Sigmoid colon (tissue), 7 donors: ENCODE data around the gene F3. TPM values are rescaled to one million over a fixed set of nuclear protein-coding genes. Genes with fewer than 3 reads are reported as not detected.

Source experiments
- DNase-seq: peaks from one replicate; pipeline ENCODE4 v3.0.0-alpha.2; 2019
- H3K27ac ChIP-seq, 4 donors: fragments of 200-600 bp; sonication (generic); one replicate each; pipeline ENCODE4 v1.5.1; 2016 to 2019; ENCODE audit warnings: mild to moderate bottlenecking in 1 of 4
- H3K27me3 ChIP-seq, 3 donors: fragments of 200-600 bp; sonication (generic); one replicate each; pipeline ENCODE4 v1.5.1; 2019; ENCODE audit warnings: mild to moderate bottlenecking in 1 of 3
- H3K36me3 ChIP-seq, 4 donors: fragments of 200-600 bp; sonication (generic); one replicate each; pipeline ENCODE4 v1.5.1; 2016 to 2019
- H3K4me1 ChIP-seq, 4 donors: fragments of 200-600 bp; sonication (generic); one replicate each; pipeline ENCODE4 v1.5.1; 2017 to 2019
- H3K4me3 ChIP-seq, 4 donors: fragments of 200-600 bp; sonication (generic); one replicate each; pipeline ENCODE4 v1.5.1; 2017 to 2019; ENCODE audit warnings: mild to moderate bottlenecking in 2 of 4, moderate library complexity in 1 of 4
- H3K9me3 ChIP-seq, 4 donors: fragments of 200-600 bp in 3 of 4; sonication (generic) in 3 of 4; one replicate each; pipeline versions ENCODE4 v1.5.1 to v1.6.1; 2013 to 2019
- EP300 ChIP-seq, 4 donors: sonication (generic); formaldehyde crosslinking; IDR thresholded peaks; one replicate each; pipeline ENCODE4 v1.6.1; 2017; ENCODE audit warnings: antibody characterized with exemption in 4 of 4
- POLR2A ChIP-seq, 2 donors: fragments of 450-650 bp; IDR thresholded peaks; one replicate each; pipeline ENCODE4 v1.6.1; 2016; ENCODE audit warnings: antibody characterized with exemption in 2 of 2, mild to moderate bottlenecking in 2 of 2, moderate library complexity in 2 of 2
- POLR2AphosphoS5 ChIP-seq, 4 donors: sonication (generic); formaldehyde crosslinking; IDR thresholded peaks; one replicate each; pipeline ENCODE4 v1.6.1; 2017; ENCODE audit warnings: antibody characterized with exemption in 4 of 4
- WGBS, 2 donors: extraction: QIAGEN DNeasy Blood & Tissue Kit; methylation state at CpG; one replicate each; pipeline ENCODE4 v1.1.7; 2013; 5-methylcytosine and 5-hydroxymethylcytosine counted together
- intact Hi-C: fragments of 100-400 bp; cut with DNase I; formaldehyde crosslinking; loops from one replicate; pipeline ENCODE4 v1.15.1; 2023
- polyA plus RNA-seq, 3 donors: library from polyadenylated mRNA; stranded (reverse); fragments of 200-250 nt; gene quantifications; one replicate each; pipeline ENCODE4 v1.2.3, GENCODE V29; 2013
- total RNA-seq, 4 donors: library from RNA; depleted of rRNA; stranded (reverse); fragments of >200 nt; gene quantifications; one replicate each; pipeline ENCODE4 v1.1.0, GENCODE V29; 2016
- TF ChIP-seq, protein P1 (sequence below), 4 experiments: fragments of 450-650 bp in 3 of 4; fragments of 200-600 bp in 1 of 4; IDR thresholded peaks; one replicate each; pipeline ENCODE4 v1.5.1; 2016 to 2019; ENCODE audit warnings: antibody characterized with exemption in 4 of 4, mild to moderate bottlenecking in 3 of 4, moderate library complexity in 2 of 4
- donor health status: healthy with polysubstance abuse.
- donor health status: Bipolar disorder and iron deficiency.
- donor health status: healthy.

Gene F3
- total and polyA plus RNA-seq, 7 donors = 9.9 to 53.7 (median 19.3) TPM

DNA sequence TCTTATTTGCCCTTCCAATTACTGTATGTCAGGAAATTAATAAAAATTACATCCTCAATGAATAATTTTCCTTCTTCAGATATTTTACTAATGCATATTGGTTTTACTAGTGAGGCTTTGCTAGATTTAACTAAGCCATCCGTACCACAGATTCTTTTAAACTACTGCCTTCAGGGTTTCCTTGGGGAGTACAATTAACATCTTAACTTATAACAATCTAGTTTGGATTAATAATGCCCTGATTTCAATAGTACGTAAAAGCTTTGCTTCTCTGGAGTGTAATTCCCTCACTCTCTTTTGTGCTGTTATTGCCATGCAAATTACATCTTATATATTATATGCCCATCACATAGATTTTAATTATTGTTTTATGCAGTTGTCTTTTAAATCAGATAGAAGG, 24.3 kb upstream of the F3 start:
- 94 to 99% methylated on average over 2 of the region's 2 CpGs for WGBS, 2 donors
- no peak overlapping the region for H3K4me3 ChIP-seq
- H3K27ac ChIP-seq = no peak overlapping the region
- TF ChIP-seq POLR2AphosphoS5 (IDR thresholded peaks at IDR 0.05) (no peak), POLR2A (IDR thresholded peaks at IDR 0.05) (no peak), EP300 (IDR thresholded peaks at IDR 0.05) (no peak)
- TF ChIP-seq, protein P1, sequence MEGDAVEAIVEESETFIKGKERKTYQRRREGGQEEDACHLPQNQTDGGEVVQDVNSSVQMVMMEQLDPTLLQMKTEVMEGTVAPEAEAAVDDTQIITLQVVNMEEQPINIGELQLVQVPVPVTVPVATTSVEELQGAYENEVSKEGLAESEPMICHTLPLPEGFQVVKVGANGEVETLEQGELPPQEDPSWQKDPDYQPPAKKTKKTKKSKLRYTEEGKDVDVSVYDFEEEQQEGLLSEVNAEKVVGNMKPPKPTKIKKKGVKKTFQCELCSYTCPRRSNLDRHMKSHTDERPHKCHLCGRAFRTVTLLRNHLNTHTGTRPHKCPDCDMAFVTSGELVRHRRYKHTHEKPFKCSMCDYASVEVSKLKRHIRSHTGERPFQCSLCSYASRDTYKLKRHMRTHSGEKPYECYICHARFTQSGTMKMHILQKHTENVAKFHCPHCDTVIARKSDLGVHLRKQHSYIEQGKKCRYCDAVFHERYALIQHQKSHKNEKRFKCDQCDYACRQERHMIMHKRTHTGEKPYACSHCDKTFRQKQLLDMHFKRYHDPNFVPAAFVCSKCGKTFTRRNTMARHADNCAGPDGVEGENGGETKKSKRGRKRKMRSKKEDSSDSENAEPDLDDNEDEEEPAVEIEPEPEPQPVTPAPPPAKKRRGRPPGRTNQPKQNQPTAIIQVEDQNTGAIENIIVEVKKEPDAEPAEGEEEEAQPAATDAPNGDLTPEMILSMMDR (IDR thresholded peaks at IDR 0.05) = no peak
- H3K9me3 ChIP-seq = peaks cover 0 to 3% (median 1%) of the 10 kb centered on the region in 4 donors
- no peaks in the 10 kb centered on the region for H3K36me3 ChIP-seq
- H3K27me3 ChIP-seq = no peaks in the 10 kb centered on the region
- no peaks in the 10 kb centered on the region for H3K4me1 ChIP-seq
- intact Hi-C loops = no loop called here
- no peak for DNase-seq

DNA sequence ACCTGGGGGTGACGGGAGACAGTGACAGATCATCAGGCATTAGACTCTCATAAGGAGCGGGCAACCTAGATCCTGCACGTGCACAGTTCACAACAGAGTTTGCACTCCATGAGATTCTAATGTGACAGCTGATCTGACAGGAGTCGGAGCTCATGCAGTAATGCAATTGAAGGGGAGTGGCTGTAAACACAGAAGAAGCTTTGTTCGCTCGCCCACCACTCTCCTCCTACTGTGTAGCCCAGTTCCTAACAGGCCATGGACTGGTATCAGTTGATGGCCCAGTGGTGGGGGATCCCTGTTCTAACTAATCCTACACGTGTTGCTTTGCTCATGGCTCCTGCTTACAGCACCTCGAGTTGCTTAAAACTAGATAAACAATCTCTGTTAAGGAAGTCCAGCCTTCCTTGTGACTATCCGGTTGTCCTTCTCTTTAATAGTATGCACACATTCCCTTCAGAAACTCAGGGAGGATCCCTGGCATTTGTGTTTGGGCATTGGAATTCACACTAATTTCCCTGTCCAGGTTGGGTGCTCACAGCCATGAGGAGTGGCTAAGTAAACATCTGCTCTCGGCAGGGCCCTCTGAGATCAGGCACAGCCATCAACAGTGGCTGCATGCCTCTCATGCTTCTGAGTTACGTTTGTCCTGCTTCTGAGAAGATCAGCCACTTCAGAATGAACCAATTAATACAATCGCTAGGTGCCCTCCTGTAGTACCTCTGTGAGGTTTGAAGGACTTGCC, 21.1 kb upstream of the F3 start:
- intact Hi-C loops = no loop called here
- Histone ChIP-seq H3K27me3 (no peaks in the 10 kb centered on the region), H3K9me3 (peaks cover 0 to 2% (median 0%) of the 10 kb centered on the region in 4 donors), H3K27ac (no peak overlapping the region), H3K4me1 (no peaks in the 10 kb centered on the region), H3K4me3 (no peak overlapping the region), H3K36me3 (no peaks in the 10 kb centered on the region)
- TF ChIP-seq, protein P1 (IDR thresholded peaks at IDR 0.05) = no peak
- no peak for TF ChIP-seq POLR2AphosphoS5 (IDR thresholded peaks at IDR 0.05)
- TF ChIP-seq EP300 (IDR thresholded peaks at IDR 0.05) = no peak
- TF ChIP-seq POLR2A (IDR thresholded peaks at IDR 0.05) = no peak
- no peak for DNase-seq
- WGBS, 2 donors = 22 to 66% methylated on average over 12 of the region's 12 CpGs

DNA sequence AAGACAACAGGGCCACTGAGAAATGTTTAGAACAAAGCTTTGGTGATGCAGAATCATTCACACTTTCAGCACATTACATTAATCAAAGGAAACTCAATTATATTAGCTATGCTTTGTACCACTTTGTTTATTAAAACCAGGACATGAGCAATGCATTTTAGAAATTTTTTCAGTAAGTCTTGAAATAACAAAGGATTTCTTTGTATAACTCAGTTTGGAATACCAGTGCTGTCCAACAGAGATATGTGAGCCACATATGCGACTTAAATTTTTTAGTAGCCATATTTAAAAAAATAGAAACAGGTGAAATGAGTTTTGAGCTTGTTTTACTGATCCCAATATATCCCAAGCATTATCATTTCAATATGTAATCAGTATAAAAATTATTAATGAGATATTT, 18.8 kb upstream of the F3 start:
- H3K36me3 ChIP-seq = no peaks in the 10 kb centered on the region
- no peak overlapping the region for H3K27ac ChIP-seq
- H3K27me3 ChIP-seq = no peaks in the 10 kb centered on the region
- H3K9me3 ChIP-seq = no peaks in the 10 kb centered on the region
- intact Hi-C loops = no loop called here
- TF ChIP-seq, protein P1 (IDR thresholded peaks at IDR 0.05) = no peak
- no peak for TF ChIP-seq EP300 (IDR thresholded peaks at IDR 0.05)
- no peak for TF ChIP-seq POLR2AphosphoS5 (IDR thresholded peaks at IDR 0.05)
- TF ChIP-seq POLR2A (IDR thresholded peaks at IDR 0.05) = no peak
- no peaks in the 10 kb centered on the region for H3K4me1 ChIP-seq
- no peak overlapping the region for H3K4me3 ChIP-seq
- WGBS, 2 donors = 81 to 85% methylated on average over 1 of the region's 1 CpG
- no peak for DNase-seq

DNA sequence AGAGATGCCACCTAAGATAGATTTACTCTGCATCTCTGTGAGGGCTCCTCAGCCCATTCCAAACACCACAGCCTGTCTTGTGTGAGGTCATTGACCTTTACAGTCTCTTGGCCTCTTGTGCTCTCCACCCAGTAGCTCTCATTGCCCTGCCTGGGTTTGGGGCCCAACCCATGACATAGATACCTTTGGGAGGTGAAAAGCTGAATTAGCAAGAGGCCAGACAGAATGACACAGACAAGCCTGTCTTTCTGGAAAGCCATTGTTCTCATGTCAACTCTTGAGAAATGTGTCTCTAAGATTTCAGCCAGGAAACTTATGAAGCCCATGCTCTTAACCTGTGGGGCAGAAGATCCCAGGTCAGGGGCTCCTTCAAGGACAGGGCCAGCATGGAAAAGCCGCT, 18.4 kb upstream of the F3 start:
- DNase-seq = no peak
- Histone ChIP-seq H3K9me3 (no peaks in the 10 kb centered on the region), H3K4me1 (no peaks in the 10 kb centered on the region), H3K4me3 (no peak overlapping the region), H3K27me3 (no peaks in the 10 kb centered on the region), H3K27ac (no peak overlapping the region), H3K36me3 (no peaks in the 10 kb centered on the region)
- intact Hi-C loops = no loop called here
- 85 to 94% methylated on average over 1 of the region's 1 CpG for WGBS, 2 donors
- TF ChIP-seq EP300 (IDR thresholded peaks at IDR 0.05) (no peak), POLR2AphosphoS5 (IDR thresholded peaks at IDR 0.05) (no peak), POLR2A (IDR thresholded peaks at IDR 0.05) (no peak)
- TF ChIP-seq, protein P1 (IDR thresholded peaks at IDR 0.05) = no peak

DNA sequence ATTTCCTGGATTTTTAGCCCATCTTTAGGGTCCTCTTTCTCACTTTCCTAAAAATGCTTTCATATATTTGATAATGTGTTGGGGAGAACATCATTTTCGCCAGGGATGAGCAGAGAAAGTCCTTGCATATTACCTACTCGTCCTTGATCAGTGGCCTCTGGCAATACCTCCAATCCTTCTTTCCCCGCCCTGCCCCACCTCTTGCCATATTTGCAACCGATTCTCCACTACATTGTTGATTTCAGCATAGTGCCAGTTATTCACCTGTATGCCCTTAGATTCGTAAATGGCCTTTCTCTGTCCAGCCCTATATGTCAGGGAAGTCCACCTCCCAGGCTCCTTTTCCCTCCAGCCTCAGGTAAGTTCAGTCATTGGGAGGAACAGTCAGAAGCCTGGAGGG, 13.5 kb upstream of the F3 start:
- no peak overlapping the region for H3K4me3 ChIP-seq
- H3K27me3 ChIP-seq = no peaks in the 10 kb centered on the region
- H3K9me3 ChIP-seq = no peaks in the 10 kb centered on the region
- H3K27ac ChIP-seq = no peak overlapping the region
- intact Hi-C loops = no loop called here
- no peak for DNase-seq
- no peaks in the 10 kb centered on the region for H3K36me3 ChIP-seq
- TF ChIP-seq, protein P1 (IDR thresholded peaks at IDR 0.05) = no peak
- TF ChIP-seq EP300 (IDR thresholded peaks at IDR 0.05) (no peak), POLR2A (IDR thresholded peaks at IDR 0.05) (no peak), POLR2AphosphoS5 (IDR thresholded peaks at IDR 0.05) (no peak)
- 45 to 76% methylated on average over 5 of the region's 5 CpGs for WGBS, 2 donors
- H3K4me1 ChIP-seq = no peaks in the 10 kb centered on the region
